HG02642 (cell line): Measurements from ENCODE around the gene IL1RAPL1.

Source experiments
- ATAC-seq: cut with Tn5 transposase; IDR thresholded peaks from one replicate; pipeline ENCODE4 v1.9.1; 2021; ENCODE audit warnings: mild to moderate bottlenecking; ENCODE audit not compliant: unreplicated experiment, poor library complexity

The IL1RAPL1 gene

DNA sequence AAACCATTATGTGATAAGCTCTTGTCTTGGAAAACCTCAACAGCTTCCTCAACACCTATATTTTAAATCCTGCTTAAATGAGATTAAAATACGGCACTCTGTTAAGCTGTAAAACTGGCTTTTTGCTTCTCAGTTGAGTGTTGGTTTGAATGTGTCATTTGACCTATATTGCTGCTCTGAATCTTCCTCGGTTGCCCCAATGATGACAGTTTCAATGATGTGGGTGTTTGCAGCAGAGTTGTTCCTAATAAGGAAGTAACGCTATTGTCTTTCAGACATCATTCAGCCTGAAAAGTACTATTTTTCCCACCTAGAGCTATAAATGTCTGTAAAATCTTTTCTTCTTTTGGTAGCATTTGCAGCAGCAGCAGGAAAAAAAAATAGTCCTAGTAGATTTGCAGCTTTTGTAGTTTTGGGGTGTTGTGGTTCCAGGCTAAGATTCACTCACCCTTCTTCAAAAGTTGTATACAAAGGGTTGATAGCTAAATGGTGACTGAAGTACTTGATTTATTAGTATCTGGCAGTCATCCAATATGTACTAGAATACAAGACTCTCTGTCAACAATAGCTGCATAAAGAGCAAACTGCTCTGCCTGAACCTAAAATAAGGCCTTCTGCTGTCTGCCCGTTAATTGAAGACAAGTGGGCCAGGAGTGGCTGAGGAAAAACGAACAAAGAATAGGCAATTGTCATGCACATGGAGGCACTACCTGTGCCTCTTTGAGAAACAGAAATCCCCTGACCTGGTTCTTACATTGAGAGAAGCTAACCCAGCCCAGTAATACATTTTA, 333.1 kb downstream of the IL1RAPL1 start:
- ATAC-seq = no peak

DNA sequence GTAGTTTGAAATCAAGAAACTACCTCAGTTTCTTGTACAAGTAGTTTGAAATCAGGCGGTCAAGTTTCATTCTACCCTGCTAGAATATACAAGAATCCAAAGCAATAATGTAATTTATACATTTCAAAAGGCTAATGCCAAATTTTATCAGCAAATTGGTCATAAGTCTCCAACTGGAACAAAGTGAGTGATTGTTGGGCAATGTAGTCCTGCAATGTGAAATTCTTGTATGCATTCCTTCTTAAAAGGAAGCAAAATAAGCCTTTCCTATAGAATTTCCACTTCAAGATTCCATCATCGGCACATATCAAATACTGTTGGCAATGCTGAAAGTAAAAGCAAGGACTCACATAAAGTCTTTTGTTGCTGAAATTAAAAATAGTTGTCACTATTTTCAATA, 334.9 kb downstream of the IL1RAPL1 start:
- ATAC-seq = no peak

DNA sequence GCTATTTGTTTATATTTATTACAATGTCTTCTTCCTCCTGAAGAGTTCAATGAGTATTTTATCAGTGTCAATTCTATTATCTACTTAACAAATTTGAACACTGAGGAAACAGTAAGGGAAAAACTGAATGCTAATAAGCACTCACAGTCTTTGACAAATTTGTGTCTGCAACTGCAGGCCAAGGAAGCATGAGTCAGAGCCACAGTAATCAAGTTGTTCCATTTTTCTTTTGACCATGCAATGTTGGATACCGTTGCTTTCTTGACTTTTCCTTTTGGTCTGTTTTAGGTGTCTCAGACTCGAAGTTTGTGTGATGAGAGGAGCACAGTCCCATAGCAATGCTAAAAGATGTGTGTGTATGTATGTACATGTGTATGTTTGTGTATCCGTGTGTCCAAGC, 359.6 kb downstream of the IL1RAPL1 start:
- ATAC-seq = no peak

GRCh38 chrX:28960063-28960462, 372.8 kb downstream of the IL1RAPL1 start:
- ATAC-seq = no peak

GRCh38 chrX:28966331-28966730, 379.1 kb downstream of the IL1RAPL1 start:
- no peak for ATAC-seq

- no peak for ATAC-seq
These were observed 381.9 kb downstream of the IL1RAPL1 start for GRCh38 chrX:28969126-28969525.

DNA sequence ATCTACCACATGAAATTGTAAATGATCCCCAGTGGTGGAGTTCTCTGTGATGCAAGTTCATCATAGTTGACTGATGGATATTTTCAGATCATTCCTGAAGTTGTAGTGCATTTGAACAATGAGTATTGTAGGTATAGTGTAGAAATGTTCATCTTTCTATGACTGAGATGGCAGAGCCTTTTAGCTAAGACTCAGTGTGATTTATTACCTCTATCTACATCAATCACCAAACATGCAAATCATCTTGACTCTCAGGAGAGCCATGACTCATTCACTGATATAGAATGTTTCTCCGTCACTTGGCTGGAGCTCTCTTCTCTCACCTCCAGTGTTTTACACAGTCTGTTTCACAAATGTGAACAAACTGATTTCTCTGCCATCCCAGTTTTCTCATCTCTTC, 392.6 kb downstream of the IL1RAPL1 start:
- no peak for ATAC-seq

DNA sequence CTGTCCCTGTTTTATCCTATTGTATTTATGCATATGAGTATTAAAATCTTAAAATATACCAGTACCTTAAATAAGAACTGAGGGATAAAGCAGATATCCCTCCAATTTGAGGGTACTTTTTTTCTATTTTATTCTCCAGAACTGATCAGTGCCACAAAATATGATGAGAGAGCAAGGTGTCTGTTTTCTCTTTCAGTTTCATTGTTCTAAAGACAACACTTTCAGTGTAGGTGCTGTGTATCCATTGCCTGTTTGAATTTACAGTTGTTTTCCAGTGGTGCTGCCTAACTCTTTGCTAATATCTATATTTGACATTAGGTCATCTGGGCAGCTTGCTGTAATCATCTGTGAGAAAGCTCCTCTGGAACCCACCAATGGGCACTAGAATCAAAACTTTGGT, 394.7 kb downstream of the IL1RAPL1 start:
- no peak for ATAC-seq

GRCh38 chrX:28988246-28988645, 401.0 kb downstream of the IL1RAPL1 start:
- ATAC-seq = no peak

DNA sequence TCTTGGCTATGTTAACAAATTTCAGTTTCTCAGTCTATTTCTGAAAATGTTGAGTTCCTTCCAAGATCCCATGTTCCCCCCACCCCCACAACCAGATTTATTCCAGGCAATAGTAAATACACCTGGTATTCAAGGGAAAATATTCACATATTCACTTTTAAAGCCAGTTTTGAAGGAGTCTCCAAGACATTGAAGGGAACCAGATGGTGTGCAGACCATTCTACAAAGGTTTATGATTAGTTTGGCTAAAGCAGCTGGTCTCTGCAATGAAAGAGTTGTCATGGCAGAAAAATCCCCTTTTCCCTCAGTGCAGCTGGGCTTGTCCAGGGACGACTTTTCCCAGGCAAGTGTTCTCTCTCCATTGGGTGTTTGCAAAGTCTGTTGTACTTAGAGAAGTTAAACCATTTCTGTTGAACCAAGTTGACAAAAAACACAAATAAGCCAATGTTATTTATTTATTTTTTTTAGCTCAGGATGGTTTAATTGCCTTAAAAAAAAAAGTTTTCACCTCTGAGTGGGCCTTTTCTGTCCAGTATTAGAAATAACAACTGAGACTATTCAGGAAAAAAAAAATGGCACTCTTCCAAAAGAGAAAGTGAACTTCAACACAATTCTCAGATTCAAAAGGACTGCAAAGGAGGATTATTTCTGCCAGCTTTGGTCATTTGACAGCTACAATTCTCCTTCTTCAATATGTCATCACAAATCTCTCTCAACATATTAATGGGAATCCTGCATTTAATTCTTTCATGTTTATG, 410.6 kb downstream of the IL1RAPL1 start:
- ATAC-seq = no peak

GRCh38 chrX:28998609-28999135, 411.4 kb downstream of the IL1RAPL1 start:
- no peak for ATAC-seq

GRCh38 chrX:29012867-29013266, 425.6 kb downstream of the IL1RAPL1 start:
- no peak for ATAC-seq

- no peak for ATAC-seq
These were observed 436.0 kb downstream of the IL1RAPL1 start for GRCh38 chrX:29023207-29023606.

DNA sequence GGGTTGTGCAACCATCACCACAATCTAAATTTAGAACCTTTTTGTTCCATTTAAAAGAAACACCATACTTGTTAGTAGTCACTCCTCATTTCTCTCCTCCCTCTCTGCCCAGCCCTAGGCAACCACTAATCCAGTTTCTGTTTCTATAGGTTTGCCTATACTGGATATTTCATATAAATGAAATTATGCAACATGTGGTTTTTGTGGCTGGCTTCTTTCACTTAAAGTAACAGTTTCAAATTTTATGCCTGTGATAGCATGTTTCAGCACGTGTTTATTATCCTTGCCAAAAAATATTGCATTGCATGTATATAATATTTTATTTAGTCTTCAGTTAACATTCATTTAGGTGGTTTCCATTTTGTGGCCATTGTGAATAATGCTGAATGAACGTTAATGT, 437.6 kb downstream of the IL1RAPL1 start:
- ATAC-seq = no peak

GRCh38 chrX:29039501-29039900, 452.3 kb downstream of the IL1RAPL1 start:
- ATAC-seq = no peak

GRCh38 chrX:29040160-29040559, 452.9 kb downstream of the IL1RAPL1 start:
- no peak for ATAC-seq

DNA sequence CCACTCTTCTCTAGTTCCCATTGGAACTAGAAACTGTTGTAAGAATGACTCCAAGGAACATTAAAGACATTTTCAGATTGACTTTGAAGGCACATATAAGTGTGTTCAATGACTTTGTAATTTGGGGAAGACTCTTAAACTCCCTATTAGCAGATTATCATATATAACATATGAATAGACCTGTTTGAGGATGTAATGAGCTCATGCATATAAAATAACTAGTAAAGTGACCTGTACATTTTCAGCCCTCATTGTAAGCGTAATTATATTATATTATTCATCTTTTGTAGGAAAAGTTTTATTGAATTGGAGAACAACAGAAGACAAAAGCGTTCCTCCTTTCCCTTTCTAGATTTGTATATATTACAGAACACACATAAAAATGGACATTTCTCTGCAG, 455.1 kb downstream of the IL1RAPL1 start:
- ATAC-seq = no peak

DNA sequence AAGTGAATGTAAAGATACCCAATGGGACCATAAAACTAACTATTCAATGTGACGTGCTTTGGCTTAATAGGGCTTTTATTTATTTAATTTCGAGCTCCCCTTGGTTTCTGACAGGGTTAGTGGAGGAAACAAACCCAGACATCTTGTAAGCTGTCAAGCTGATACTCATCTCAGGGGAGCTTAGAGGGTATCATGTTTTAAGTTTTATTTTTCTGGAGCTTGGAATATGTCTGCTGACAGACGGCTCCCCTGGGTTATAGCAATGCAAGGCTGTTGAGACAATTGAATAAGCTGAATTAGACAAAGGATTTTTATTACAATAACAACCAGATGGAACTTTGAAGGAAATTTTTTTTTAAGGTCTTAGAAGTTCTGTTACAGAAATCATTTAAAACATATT, 456.5 kb downstream of the IL1RAPL1 start:
- ATAC-seq = no peak

DNA sequence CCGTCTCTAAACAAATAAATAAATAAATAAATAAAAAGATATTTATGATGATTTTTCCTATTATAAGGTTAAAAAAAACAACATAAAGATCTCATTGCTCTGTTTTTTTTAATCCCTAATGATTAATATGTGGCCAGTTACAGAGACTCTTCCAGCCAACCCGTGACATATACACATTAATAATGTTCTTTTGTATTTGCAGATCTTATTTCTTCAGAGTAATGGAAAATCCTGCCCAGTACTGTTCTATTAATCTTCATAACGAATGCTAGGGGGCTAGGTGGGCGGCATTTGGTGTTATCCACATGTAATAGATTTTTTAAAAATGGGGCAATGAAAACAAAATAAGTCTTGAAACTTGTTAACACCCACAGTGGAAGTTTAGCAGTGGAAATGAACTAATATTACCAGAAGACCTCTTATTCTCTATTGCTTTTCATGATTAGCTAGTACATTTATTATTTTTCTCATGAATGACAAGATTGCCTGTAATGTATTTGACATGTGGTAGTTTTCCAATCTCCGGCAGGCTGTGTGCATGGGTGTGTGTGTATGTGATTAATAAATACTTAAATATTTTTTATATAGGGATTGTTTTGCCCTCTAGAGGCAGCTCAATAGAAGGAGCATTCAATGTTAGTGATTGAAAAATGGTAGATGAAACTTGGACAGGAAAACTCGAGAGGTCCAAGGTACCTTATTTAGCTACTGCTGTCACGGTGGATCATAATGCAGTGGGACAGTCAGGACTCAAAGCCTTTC, 457.4 kb downstream of the IL1RAPL1 start:
- ATAC-seq = no peak

- ATAC-seq = no peak
These were observed 478.2 kb downstream of the IL1RAPL1 start for GRCh38 chrX:29065477-29065876.

DNA sequence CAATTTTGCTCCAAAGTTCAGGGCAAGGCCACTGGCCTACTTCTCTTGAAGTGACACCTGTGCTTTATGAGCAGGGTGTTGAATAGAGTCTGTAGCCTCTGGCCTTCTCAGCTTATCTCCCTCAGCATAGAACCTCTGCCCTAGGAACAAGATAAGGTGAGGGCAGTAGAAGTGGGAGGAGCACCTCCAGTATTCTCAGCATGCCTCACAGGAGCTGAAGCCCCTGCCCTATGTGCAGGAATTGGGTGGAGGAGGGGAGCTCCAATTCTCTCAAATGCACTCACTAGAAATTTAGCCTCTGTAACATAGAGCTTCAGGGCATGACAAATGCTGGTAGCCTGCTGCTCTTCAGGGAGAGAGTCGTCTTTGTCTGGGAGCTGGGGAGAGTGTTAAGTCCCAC, 479.3 kb downstream of the IL1RAPL1 start:
- ATAC-seq = no peak
